Mucosa of descending colon (tissue), 3 donors: ENCODE measurements around the gene ILK. TPM values are rescaled to one million over a fixed set of nuclear protein-coding genes. Genes with fewer than 3 reads are reported as not detected.

Experiments
- ATAC-seq: fragments of 200-7000 bp; cut with Tn5 transposase; one replicate; pipeline ENCODE4 v1.9.1; 2020; ENCODE audit warnings: mild to moderate bottlenecking, moderate library complexity
- DNase-seq, 3 donors: peaks; one replicate each; pipeline ENCODE4 v3.0.0-alpha.2; 2020
- H3K36me3 ChIP-seq: fragments of 200-600 bp; one replicate; pipeline ENCODE4 v1.8.0; 2021; ENCODE audit warnings: low read depth, mild to moderate bottlenecking
- H3K4me1 ChIP-seq: fragments of 200-600 bp; one replicate; pipeline ENCODE4 v1.8.0; 2021; ENCODE audit warnings: low read depth, mild to moderate bottlenecking
- H3K4me3 ChIP-seq: fragments of 200-600 bp; one replicate; pipeline ENCODE4 v1.8.0; 2021; ENCODE audit warnings: mild to moderate bottlenecking
- H3K9me3 ChIP-seq: fragments of 200-600 bp; one replicate; pipeline ENCODE4 v1.8.0; 2021; ENCODE audit warnings: mild to moderate bottlenecking
- intact Hi-C, 2 donors: fragments of 100-400 bp; cut with DNase I in 1 of 2; cut with micrococcal nuclease in 1 of 2; formaldehyde crosslinking; loops; one replicate each; pipeline versions ENCODE4 v1.11.0 to v1.11.1; 2022; cut with DNase I, micrococcal nuclease
- total RNA-seq, 3 donors: library from RNA; stranded (reverse); fragmentation: NEBNext Ultra II Directional in 2 of 3; extraction: Animal tissue kit (Norgen Biotek cat#: 25700) in 2 of 3; gene quantifications; one replicate each; pipeline versions ENCODE4 v1.2.1 to v1.2.4, GENCODE V29; 2021 to 2023
- TF ChIP-seq, protein P1 (sequence below): fragments of 200-600 bp; IDR thresholded peaks from one replicate; pipeline ENCODE4 v1.8.0; 2022; ENCODE audit warnings: antibody characterized with exemption, mild to moderate bottlenecking
- donor health status: DM: no; HTN: no; CAD: no; lungs with moderate emphysema.
- donor health status: DM: no; HTN: no; CAD: no.
- donor health status: DM: no; HTN: yes; CAD: no.

Gene ILK
- total RNA-seq, 3 donors from 2014 or later = 113 to 323 (median 115) TPM

DNA sequence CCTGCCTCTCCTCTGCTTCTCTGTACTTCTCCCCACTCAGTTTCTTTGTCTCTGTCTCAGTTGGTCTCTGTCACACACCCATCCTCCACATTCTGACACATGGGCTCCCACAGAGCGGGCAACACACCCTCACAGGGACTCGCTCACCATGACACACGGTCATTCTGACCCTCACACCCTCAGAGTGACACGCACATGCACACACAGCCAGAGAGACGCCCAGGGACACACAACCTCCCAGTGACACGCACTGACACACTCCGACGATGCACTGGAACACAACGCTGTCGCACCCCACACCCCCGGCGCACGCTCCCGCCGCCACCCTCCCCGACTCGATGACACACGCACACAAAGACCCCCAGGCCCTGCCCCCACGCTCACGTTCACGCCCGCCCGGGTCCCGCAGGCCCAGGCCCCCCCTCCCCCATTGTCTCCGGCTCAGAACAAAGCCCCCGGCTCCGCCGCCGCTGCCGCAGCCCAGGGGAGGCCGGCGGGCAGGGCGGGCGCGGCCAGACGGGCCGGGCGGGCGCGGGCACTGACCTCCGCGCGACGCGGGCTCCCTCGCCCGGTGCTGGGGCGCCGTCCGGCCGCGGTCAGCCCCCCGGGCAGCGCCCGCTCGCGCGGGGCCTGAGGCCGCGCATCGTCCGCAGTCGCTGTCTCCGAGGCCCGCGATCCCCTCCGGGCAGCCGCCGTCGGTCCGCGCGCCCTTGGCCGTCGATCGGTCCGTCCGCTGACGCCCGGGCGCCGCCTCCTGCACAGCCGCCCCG is 51.6 kb downstream of the ILK start:
- DNase-seq = peak in 2 of 3 donors; percentile 38 to 54
- Histone ChIP-seq H3K4me1 (no peaks in the 10 kb centered on the region), H3K9me3 (no peaks in the 10 kb centered on the region), H3K4me3 (no peak overlapping the region), H3K36me3 (no peaks in the 10 kb centered on the region)
- intact Hi-C loops = no loop called here
- TF ChIP-seq, protein P1, sequence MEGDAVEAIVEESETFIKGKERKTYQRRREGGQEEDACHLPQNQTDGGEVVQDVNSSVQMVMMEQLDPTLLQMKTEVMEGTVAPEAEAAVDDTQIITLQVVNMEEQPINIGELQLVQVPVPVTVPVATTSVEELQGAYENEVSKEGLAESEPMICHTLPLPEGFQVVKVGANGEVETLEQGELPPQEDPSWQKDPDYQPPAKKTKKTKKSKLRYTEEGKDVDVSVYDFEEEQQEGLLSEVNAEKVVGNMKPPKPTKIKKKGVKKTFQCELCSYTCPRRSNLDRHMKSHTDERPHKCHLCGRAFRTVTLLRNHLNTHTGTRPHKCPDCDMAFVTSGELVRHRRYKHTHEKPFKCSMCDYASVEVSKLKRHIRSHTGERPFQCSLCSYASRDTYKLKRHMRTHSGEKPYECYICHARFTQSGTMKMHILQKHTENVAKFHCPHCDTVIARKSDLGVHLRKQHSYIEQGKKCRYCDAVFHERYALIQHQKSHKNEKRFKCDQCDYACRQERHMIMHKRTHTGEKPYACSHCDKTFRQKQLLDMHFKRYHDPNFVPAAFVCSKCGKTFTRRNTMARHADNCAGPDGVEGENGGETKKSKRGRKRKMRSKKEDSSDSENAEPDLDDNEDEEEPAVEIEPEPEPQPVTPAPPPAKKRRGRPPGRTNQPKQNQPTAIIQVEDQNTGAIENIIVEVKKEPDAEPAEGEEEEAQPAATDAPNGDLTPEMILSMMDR = no peak
- ATAC-seq = peak; percentile 48

DNA sequence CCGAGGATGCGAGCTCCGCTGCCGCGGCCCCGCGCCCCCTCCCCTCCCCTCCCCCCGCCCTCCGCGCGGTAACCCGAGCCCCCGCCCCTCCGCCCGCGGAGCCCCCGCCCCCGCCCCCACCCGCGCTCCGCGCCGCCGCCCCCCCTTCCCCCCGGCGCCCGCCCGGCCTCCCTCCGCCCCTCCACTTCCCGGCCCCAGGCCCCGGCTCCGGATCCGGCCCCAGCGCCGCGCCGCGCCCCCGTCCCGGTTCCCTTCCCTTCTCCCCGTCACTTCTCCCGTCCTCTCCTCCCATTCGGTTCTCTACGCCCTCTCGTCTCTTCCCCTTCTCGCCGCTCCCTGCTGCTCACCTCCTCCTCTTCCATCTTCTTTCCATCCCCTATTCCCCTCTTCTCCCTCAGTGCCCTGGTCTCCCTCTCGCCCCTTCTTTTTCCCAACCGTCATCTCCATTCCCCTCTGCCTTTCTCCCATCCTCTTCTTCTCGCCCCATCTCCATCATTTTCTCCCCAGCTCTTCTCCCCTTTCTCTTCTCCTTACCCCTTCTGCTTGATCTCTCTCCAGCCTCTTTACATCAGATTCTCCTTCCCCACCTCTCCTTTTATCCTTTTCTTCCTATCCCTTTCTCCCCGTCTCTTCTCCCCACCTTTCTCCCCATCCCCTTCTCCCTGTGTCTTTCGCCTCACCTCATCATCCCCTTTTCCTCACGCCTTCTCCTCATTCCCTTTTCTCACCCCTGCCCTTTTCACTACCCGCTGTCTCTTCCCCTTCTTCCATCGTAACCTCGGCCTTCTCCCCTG is 52.4 kb downstream of the ILK start, which contains the start of gene DCHS1:
DCHS1 (minus strand) TSS at position 20 of the 794 bp plus-strand sequence. CDS start 14,196 bp downstream, outside the sequence.
- no peaks in the 10 kb centered on the region for H3K4me1 ChIP-seq
- H3K9me3 ChIP-seq = no peaks in the 10 kb centered on the region
- ATAC-seq = peak; percentile 34
- H3K4me3 ChIP-seq = no peak within 1 kb of the TSS
- peak in 2 of 3 donors; percentile 47 to 50 for DNase-seq
- intact Hi-C loops = no loop called here
- no peaks in the 10 kb centered on the region for H3K36me3 ChIP-seq
- TF ChIP-seq, protein P1 = no peak

DNA sequence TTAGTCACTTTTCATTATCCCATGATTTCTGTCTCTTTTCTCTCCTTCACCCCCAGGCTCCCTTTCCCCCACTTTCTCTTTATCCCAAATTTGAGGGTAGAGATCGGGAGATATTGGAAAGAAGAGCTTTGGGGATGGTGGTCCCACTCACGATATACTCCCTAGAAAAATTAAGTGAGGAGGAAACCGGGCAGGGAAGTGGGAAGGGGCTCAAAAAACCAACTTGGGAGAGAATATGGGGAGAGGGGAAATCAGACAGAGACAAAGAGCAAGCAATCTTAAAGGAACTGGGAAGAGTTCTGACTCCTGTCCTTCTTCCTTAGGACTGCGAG is 53.0 kb downstream of the ILK start:
- Histone ChIP-seq H3K9me3 (no peaks in the 10 kb centered on the region), H3K4me1 (no peaks in the 10 kb centered on the region), H3K4me3 (no peak overlapping the region), H3K36me3 (no peaks in the 10 kb centered on the region)
- DNase-seq = no peak
- intact Hi-C loops = no loop called here
- ATAC-seq = no peak
- TF ChIP-seq, protein P1 = no peak

DNA sequence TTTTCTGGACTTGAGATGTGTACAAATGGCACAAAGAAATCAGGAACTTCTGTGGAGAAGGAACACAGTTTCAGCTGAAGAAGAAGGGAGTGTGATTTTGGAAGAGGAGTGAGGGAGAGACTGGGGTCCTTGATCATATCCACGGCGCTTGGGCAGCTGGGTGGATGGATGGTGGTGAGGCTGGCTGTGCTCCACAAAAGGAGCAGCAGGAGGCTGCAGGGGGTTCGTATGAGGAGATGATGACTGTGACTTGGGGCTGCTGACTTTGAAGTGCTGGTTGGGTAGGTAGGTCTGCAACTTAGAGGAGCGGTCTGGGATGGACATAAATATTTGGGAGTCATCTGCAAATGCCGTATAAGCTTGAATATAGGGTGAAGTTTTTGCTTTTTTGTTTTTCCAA is 53.4 kb downstream of the ILK start:
- DNase-seq (no peak), ATAC-seq (no peak)
- no peaks in the 10 kb centered on the region for H3K4me1 ChIP-seq
- TF ChIP-seq, protein P1 = no peak
- intact Hi-C loops = no loop called here
- no peaks in the 10 kb centered on the region for H3K36me3 ChIP-seq
- no peak overlapping the region for H3K4me3 ChIP-seq
- no peaks in the 10 kb centered on the region for H3K9me3 ChIP-seq

DNA sequence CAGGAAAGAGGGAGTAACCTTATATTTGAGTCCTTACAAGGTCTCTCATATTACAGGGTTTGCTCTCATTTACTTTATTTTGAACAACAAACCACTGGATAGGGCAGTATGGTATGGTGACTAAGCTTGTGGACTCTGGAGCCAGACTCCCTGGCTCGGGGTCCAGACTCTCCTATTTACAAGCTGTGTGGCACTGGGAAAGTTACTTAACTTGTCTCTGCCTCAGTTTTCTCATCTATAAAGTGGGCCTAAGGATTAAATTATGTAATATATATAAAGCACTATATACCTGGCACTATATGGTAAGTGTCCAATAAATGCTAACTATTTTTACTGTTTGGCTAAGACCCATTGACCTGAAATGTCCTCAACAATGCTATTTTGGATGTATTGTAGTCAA is 53.8 kb downstream of the ILK start:
- Histone ChIP-seq H3K9me3 (no peaks in the 10 kb centered on the region), H3K36me3 (no peaks in the 10 kb centered on the region), H3K4me1 (no peaks in the 10 kb centered on the region), H3K4me3 (no peak overlapping the region)
- intact Hi-C loops = no loop called here
- TF ChIP-seq, protein P1 = no peak
- ATAC-seq = no peak
- no peak for DNase-seq
